HEK293 (cell line): ENCODE results near the gene EVX1.

Experiments
- CTCF ChIA-PET: fragments of 350-600 bp; formaldehyde crosslinking; extraction: SDS; loops from one replicate; lab custom pipeline; 2021; ENCODE audit warnings: antibody characterized with exemption; lab: Yijun Ruan, JAX
- POLR2A ChIA-PET: fragments of 300-600 bp; formaldehyde crosslinking; extraction: SDS; loops from one replicate; lab custom pipeline; 2020; ENCODE audit warnings: antibody characterized with exemption, inconsistent platforms; lab: Yijun Ruan, JAX
- H3K27ac ChIP-seq: fragments of 200-500 bp; sonication (Bioruptor generic); 2 replicates; pipeline ENCODE4 v1.5.1; 2014; ENCODE audit warnings: low read depth, low read length, control low read depth, inconsistent platforms; ENCODE audit errors: extremely low read depth
- H3K36me3 ChIP-seq, 2 experiments: fragments of 200-500 bp in 1 of 2; sonication (Bioruptor generic) in 1 of 2; 1 replicate in 1 of 2; 2 replicates in 1 of 2; pipeline ENCODE4 v1.5.1; 2014 to 2017; ENCODE audit warnings: inconsistent platforms in 2 of 2, low read length in 2 of 2; ENCODE audit not compliant: control insufficient read depth in 2 of 2, insufficient read depth in 1 of 2
- H3K4me1 ChIP-seq: fragments of 200-500 bp; sonication (Bioruptor generic); 2 replicates; pipeline ENCODE4 v1.5.1; 2014; ENCODE audit warnings: mild to moderate bottlenecking, low read length, inconsistent platforms; ENCODE audit not compliant: control insufficient read depth, insufficient read depth
- H3K4me3 ChIP-seq: 2 replicates; pipeline ENCODE4 v1.5.1; 2011; ENCODE audit warnings: low read depth, mild to moderate bottlenecking, control low read depth, low read length, moderate library complexity
- H3K9me3 ChIP-seq: fragments of 200-500 bp; sonication (Bioruptor generic); 2 replicates; pipeline ENCODE4 v1.5.1; 2014; ENCODE audit warnings: low read depth, low read length, inconsistent platforms; ENCODE audit not compliant: control insufficient read depth, insufficient read depth
- BCL11A ChIP-seq: fragments of 450-650 bp; formaldehyde crosslinking; IDR thresholded peaks from 2 replicates; pipeline ENCODE4 v1.5.1; 2016; ENCODE audit warnings: low read depth, missing biosample characterization, missing genetic modification characterization
- FEZF1 ChIP-seq: fragments of 450-650 bp; formaldehyde crosslinking; IDR thresholded peaks from 2 replicates; pipeline ENCODE4 v1.5.1; 2016; ENCODE audit warnings: missing biosample characterization, missing genetic modification characterization
- HOXA7 ChIP-seq: sonication (generic); formaldehyde crosslinking; IDR thresholded peaks from 2 replicates; pipeline ENCODE4 v1.8.1; 2022; ENCODE audit warnings: missing genetic modification reagents, borderline replicate concordance
- PRDM2 ChIP-seq: fragments of 450-650 bp; formaldehyde crosslinking; IDR thresholded peaks from 2 replicates; pipeline ENCODE4 v1.5.1; 2016; ENCODE audit warnings: missing biosample characterization, missing genetic modification characterization, borderline replicate concordance
- SP2 ChIP-seq: fragments of 450-650 bp; formaldehyde crosslinking; IDR thresholded peaks from 2 replicates; pipeline ENCODE4 v1.5.1; 2016; ENCODE audit warnings: missing biosample characterization, missing genetic modification characterization
- TCF7L2 ChIP-seq: IDR thresholded peaks from 2 replicates; pipeline ENCODE4 v1.6.1; 2011; ENCODE audit warnings: low read depth, mild to moderate bottlenecking, inconsistent platforms, low read length, moderate library complexity, borderline replicate concordance
- TSHZ1 ChIP-seq: fragments of 450-650 bp; formaldehyde crosslinking; IDR thresholded peaks from 2 replicates; pipeline ENCODE4 v1.5.1; 2016; ENCODE audit warnings: missing biosample characterization, missing genetic modification characterization, borderline replicate concordance
- ZBTB1 ChIP-seq: fragments of 450-650 bp; formaldehyde crosslinking; IDR thresholded peaks from 2 replicates; pipeline ENCODE4 v1.5.1; 2016; ENCODE audit warnings: missing biosample characterization, missing genetic modification characterization
- ZBTB17 ChIP-seq: fragments of 450-650 bp; formaldehyde crosslinking; IDR thresholded peaks from 2 replicates; pipeline ENCODE4 v1.5.1; 2016; ENCODE audit warnings: missing biosample characterization, missing genetic modification characterization
- ZNF157 ChIP-seq: fragments of 450-650 bp; formaldehyde crosslinking; IDR thresholded peaks from 2 replicates; pipeline ENCODE4 v1.5.1; 2016; ENCODE audit warnings: missing biosample characterization, missing genetic modification characterization
- ZNF24 ChIP-seq: fragments of 450-650 bp; formaldehyde crosslinking; IDR thresholded peaks from 2 replicates; pipeline ENCODE4 v1.5.1; 2016; ENCODE audit warnings: missing biosample characterization, missing genetic modification characterization
- ZNF350 ChIP-seq: fragments of 450-650 bp; formaldehyde crosslinking; IDR thresholded peaks from 2 replicates; pipeline ENCODE4 v1.5.0; 2017; ENCODE audit warnings: missing biosample characterization, mild to moderate bottlenecking, missing genetic modification characterization
- ZNF416 ChIP-seq: fragments of 450-650 bp; formaldehyde crosslinking; IDR thresholded peaks from 2 replicates; pipeline ENCODE4 v1.5.1; 2016; ENCODE audit warnings: missing biosample characterization, missing genetic modification characterization
- ZNF423 ChIP-seq: fragments of 450-650 bp; formaldehyde crosslinking; IDR thresholded peaks from 2 replicates; pipeline ENCODE4 v1.5.1; 2016; ENCODE audit warnings: missing biosample characterization, missing genetic modification characterization
- ZNF513 ChIP-seq: fragments of 450-650 bp; IDR thresholded peaks from 2 replicates; pipeline ENCODE4 v1.5.1; 2018; ENCODE audit warnings: missing biosample characterization, missing genetic modification characterization
- ZNF561 ChIP-seq: fragments of 450-650 bp; IDR thresholded peaks from 2 replicates; pipeline ENCODE4 v1.5.1; 2018; ENCODE audit warnings: missing biosample characterization, missing genetic modification characterization, borderline replicate concordance
- ZNF660 ChIP-seq: fragments of 450-650 bp; IDR thresholded peaks from 2 replicates; pipeline ENCODE4 v1.5.1; 2018; ENCODE audit warnings: missing biosample characterization, mild to moderate bottlenecking, missing genetic modification characterization

EVX1 gene

GRCh38 chr7:27242555-27243339 is at the start of gene EVX1:
Gene EVX1 (plus strand): TSS chr7:27242802. CDS start chr7:27243031, 229 bp downstream.
- TF ChIP-seq TCF7L2: peak; percentile 84
- no peak for TF ChIP-seq TSHZ1 (tag by site-specific recombination)
- TF ChIP-seq ZNF350 (tag by site-specific recombination): no peak
- no peak for TF ChIP-seq PRDM2
- TF ChIP-seq, all 188 proteins: peak for 1
- H3K9me3 ChIP-seq: no peaks in the 10 kb centered on the region
- H3K4me1 ChIP-seq: no peaks in the 10 kb centered on the region; the same call in 1 of the 2 replicates
- H3K27ac ChIP-seq: no peak within 1 kb of the TSS
- POLR2A ChIA-PET: interaction anchor here (1.0 kb wide), 1 partner anchor 58 kb away, joined by 3 read pairs; the partner anchor contains the start of gene HOXA11
- peak within 1 kb of the TSS; percentile 33 for H3K4me3 ChIP-seq
- CTCF ChIA-PET: interaction anchor here (1.0 to 1.3 kb wide), 2 partner anchors 32 to 623 kb away, joined by 3 to 4 read pairs; no protein-coding TSS in a partner anchor
- no peaks in the 10 kb centered on the region for H3K36me3 ChIP-seq

GRCh38 chr7:27193335-27194001 is 49.1 kb upstream of the EVX1 start:
- ChIA-PET POLR2A (interaction anchor here (1.5 kb wide), 1 partner anchor 10 kb away, joined by 4 read pairs; no protein-coding TSS in a partner anchor), CTCF (interaction anchor here (0.7 to 3.1 kb wide), 4 partner anchors 14 to 449 kb away, joined by 3 to 23 read pairs (median 4); no protein-coding TSS in a partner anchor)
- Histone ChIP-seq H3K27ac (no peak overlapping the region), H3K36me3 (peaks cover 11 to 23% of the 10 kb centered on the region in 2 experiments; a peak in 2 of 3 replicates), H3K4me1 (peaks cover 12% of the 10 kb centered on the region), H3K4me3 (no peak overlapping the region), H3K9me3 (no peaks in the 10 kb centered on the region)
- TF ChIP-seq HOXA7 (CRISPR knock-in tag) (no peak), FEZF1 (tag by site-specific recombination) (peak; percentile 89), ZBTB17 (0 out of 2 replicates have a peak, but pooled peaks have one; percentile 11)

- H3K4me1 ChIP-seq: peaks cover 12% of the 10 kb centered on the region
- no peaks in the 10 kb centered on the region for H3K9me3 ChIP-seq
- CTCF ChIA-PET: interaction anchor here (0.7 to 3.1 kb wide), 6 partner anchors 9 to 900 kb away, joined by 3 to 26 read pairs (median 11); partner anchors contain the start of gene HOXA11
- no peak overlapping the region for H3K27ac ChIP-seq
- peaks cover 11 to 23% of the 10 kb centered on the region in 2 experiments; a peak in 2 of 3 replicates for H3K36me3 ChIP-seq
- POLR2A ChIA-PET: interaction anchor here (1.5 to 2.6 kb wide), 2 partner anchors 8 to 10 kb away, joined by 4 to 25 read pairs; partner anchors contain the start of gene HOXA11
- TF ChIP-seq ZNF513 (tag by site-specific recombination) (no peak), ZNF416 (tag by site-specific recombination) (no peak), ZNF561 (tag by site-specific recombination) (no peak), BCL11A (tag by site-specific recombination) (no peak), ZBTB1 (tag by site-specific recombination) (no peak), ZNF157 (tag by site-specific recombination) (no peak), ZNF24 (tag by site-specific recombination) (no peak), SP2 (tag by site-specific recombination) (no peak), ZNF423 (tag by site-specific recombination) (no peak), ZNF660 (no peak)
- no peak overlapping the region for H3K4me3 ChIP-seq
Measured at GRCh38 chr7:27194002-27194352, 48.6 kb upstream of the EVX1 start.
